CD4-positive, alpha-beta T cell treated with Interleukin-1 beta for 1 hour (primary cell): ENCODE measurements around the gene NPIPA3.
"Not testable (repeated sequence)": the region's sequence is repeated elsewhere in the genome, so short reads cannot be mapped to it uniquely, and the experiment has no call there.

Experiments
- DNase-seq, 2 donors: peaks; one replicate each; pipeline ENCODE4 v3.0.0-alpha.2; 2020 to 2022

The NPIPA3 gene

GRCh38 chr16:14742273-14743128, 39.3 kb downstream of the NPIPA3 start, which contains the start of gene NPIPA2:
NPIPA2 (plus strand) TSS chr16:14742533; CDS start chr16:14748066, 5,533 bp downstream.
- not testable (repeated sequence) for DNase-seq

- DNase-seq = not testable (repeated sequence)
Observed at GRCh38 chr16:14773654-14774053, 70.4 kb downstream of the NPIPA3 start.

GRCh38 chr16:14775624-14776023, 72.4 kb downstream of the NPIPA3 start:
- DNase-seq = not testable (repeated sequence)
